ENCODE data around the gene MMRN2.

DNA sequence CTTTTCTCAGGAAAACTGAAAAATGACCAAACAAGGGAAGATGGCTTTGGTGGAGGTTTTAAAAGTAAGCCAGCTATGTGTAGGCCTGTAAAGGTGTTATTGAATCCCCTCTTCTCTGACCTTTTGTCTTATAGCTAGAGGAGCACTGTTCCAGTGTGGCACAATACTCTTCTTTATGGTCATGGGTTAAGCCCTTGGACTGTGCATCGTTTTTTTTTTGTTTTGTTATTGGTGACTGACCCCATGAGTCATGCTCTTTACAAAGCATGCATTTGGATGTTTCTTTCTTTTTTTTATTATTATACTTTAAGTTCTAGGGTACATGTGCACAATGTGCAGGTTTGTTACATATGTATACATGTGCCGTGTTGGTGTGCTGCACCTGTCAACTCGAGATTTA lies 43.1 kb upstream of the MMRN2 start:
- TF ChIP-seq, protein P1, sequence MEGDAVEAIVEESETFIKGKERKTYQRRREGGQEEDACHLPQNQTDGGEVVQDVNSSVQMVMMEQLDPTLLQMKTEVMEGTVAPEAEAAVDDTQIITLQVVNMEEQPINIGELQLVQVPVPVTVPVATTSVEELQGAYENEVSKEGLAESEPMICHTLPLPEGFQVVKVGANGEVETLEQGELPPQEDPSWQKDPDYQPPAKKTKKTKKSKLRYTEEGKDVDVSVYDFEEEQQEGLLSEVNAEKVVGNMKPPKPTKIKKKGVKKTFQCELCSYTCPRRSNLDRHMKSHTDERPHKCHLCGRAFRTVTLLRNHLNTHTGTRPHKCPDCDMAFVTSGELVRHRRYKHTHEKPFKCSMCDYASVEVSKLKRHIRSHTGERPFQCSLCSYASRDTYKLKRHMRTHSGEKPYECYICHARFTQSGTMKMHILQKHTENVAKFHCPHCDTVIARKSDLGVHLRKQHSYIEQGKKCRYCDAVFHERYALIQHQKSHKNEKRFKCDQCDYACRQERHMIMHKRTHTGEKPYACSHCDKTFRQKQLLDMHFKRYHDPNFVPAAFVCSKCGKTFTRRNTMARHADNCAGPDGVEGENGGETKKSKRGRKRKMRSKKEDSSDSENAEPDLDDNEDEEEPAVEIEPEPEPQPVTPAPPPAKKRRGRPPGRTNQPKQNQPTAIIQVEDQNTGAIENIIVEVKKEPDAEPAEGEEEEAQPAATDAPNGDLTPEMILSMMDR (IDR thresholded peaks at IDR 0.05; ENCODE audit: low read depth, low read length, missing input control), result no peak
- TF ChIP-seq, protein P2, sequence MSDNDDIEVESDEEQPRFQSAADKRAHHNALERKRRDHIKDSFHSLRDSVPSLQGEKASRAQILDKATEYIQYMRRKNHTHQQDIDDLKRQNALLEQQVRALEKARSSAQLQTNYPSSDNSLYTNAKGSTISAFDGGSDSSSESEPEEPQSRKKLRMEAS (IDR thresholded peaks at IDR 0.05), result no peak
- TF ChIP-seq EGR1 (IDR thresholded peaks at IDR 0.05; ENCODE audit: low read depth in 2 of 2) (no peak), NR2F2 (IDR thresholded peaks at IDR 0.05) (no peak), TAF1 (conservative IDR thresholded peaks at IDR 0.05) (no peak), YY1 (IDR thresholded peaks at IDR 0.05) (no peak), SP1 (IDR thresholded peaks at IDR 0.05) (no peak)
- TF ChIP-seq, protein P3, sequence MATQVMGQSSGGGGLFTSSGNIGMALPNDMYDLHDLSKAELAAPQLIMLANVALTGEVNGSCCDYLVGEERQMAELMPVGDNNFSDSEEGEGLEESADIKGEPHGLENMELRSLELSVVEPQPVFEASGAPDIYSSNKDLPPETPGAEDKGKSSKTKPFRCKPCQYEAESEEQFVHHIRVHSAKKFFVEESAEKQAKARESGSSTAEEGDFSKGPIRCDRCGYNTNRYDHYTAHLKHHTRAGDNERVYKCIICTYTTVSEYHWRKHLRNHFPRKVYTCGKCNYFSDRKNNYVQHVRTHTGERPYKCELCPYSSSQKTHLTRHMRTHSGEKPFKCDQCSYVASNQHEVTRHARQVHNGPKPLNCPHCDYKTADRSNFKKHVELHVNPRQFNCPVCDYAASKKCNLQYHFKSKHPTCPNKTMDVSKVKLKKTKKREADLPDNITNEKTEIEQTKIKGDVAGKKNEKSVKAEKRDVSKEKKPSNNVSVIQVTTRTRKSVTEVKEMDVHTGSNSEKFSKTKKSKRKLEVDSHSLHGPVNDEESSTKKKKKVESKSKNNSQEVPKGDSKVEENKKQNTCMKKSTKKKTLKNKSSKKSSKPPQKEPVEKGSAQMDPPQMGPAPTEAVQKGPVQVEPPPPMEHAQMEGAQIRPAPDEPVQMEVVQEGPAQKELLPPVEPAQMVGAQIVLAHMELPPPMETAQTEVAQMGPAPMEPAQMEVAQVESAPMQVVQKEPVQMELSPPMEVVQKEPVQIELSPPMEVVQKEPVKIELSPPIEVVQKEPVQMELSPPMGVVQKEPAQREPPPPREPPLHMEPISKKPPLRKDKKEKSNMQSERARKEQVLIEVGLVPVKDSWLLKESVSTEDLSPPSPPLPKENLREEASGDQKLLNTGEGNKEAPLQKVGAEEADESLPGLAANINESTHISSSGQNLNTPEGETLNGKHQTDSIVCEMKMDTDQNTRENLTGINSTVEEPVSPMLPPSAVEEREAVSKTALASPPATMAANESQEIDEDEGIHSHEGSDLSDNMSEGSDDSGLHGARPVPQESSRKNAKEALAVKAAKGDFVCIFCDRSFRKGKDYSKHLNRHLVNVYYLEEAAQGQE (IDR thresholded peaks at IDR 0.05), result no peak
- TF ChIP-seq, protein P4, sequence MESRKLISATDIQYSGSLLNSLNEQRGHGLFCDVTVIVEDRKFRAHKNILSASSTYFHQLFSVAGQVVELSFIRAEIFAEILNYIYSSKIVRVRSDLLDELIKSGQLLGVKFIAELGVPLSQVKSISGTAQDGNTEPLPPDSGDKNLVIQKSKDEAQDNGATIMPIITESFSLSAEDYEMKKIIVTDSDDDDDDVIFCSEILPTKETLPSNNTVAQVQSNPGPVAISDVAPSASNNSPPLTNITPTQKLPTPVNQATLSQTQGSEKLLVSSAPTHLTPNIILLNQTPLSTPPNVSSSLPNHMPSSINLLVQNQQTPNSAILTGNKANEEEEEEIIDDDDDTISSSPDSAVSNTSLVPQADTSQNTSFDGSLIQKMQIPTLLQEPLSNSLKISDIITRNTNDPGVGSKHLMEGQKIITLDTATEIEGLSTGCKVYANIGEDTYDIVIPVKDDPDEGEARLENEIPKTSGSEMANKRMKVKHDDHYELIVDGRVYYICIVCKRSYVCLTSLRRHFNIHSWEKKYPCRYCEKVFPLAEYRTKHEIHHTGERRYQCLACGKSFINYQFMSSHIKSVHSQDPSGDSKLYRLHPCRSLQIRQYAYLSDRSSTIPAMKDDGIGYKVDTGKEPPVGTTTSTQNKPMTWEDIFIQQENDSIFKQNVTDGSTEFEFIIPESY (IDR thresholded peaks at IDR 0.05), result no peak

All from liver (tissue), 3 donors.